K562 (cell line): ENCODE measurements around the gene CHRNB1. TPM values are rescaled to one million over a fixed set of nuclear protein-coding genes. Genes with fewer than 3 reads are reported as not detected.

Experiments used
- CHD4 ChIP-seq: fragments of 200-600 bp; sonication (generic); IDR thresholded peaks from 3 replicates; pipeline ENCODE4 v1.6.1; 2012; ENCODE audit warnings: low read depth, mild to moderate bottlenecking, mixed read lengths, low read length, inconsistent platforms; ENCODE audit not compliant: insufficient read depth, insufficient replicate concordance, poor library complexity, severe bottlenecking
- KDM4B ChIP-seq, 2 experiments: fragments of 450-650 bp in 1 of 2; sonication (generic) in 1 of 2; IDR thresholded peaks; 2 replicates each; pipeline ENCODE4 v1.6.1; 2016 to 2017; ENCODE audit warnings: borderline replicate concordance in 2 of 2, antibody characterized with exemption in 1 of 2, low read depth in 1 of 2, mild to moderate bottlenecking in 1 of 2
- RBM22 ChIP-seq: fragments of 200-400 bp; formaldehyde crosslinking; IDR thresholded peaks from 2 replicates; pipeline ENCODE4 v1.6.1; 2018; ENCODE audit warnings: low read length, low read depth; ENCODE audit not compliant: poor library complexity, severe bottlenecking
- ZNF318 ChIP-seq, 2 experiments: fragments of 450-650 bp; IDR thresholded peaks; 2 replicates each; pipeline ENCODE4 v1.6.1; 2016; ENCODE audit warnings: mild to moderate bottlenecking in 2 of 2, borderline replicate concordance in 1 of 2, low read depth in 1 of 2, moderate library complexity in 1 of 2
- polyA plus RNA-seq, 8 experiments: library from polyadenylated mRNA; depleted of rRNA in 4 of 8; stranded (reverse) in 5 of 8; unstranded in 3 of 8; fragments of >200 nt; fragmentation: Nextera tagmentation in 2 of 8; fragmentation: Illumina TruSeq in 1 of 8; extraction: Ambion mirVana in 2 of 8; extraction: Trizol in 1 of 8; gene quantifications; 2 replicates each; pipeline versions ENCODE4 v1.2.1 to v1.2.3, GENCODE V29; 2011 to 2014; ENCODE audit warnings: inconsistent platforms in 1 of 8, missing spikeins in 1 of 8
- total RNA-seq, 7 experiments: library from RNA; depleted of rRNA in 6 of 7; stranded (reverse); fragments of >200 nt in 6 of 7; fragmentation: Illumina TruSeq in 2 of 7; extraction: Trizol in 2 of 7; gene quantifications; 2 replicates each; pipeline versions ENCODE4 v1.2.1 to v1.2.3, GENCODE V29; 2011 to 2021; ENCODE audit warnings: low replicate concordance in 1 of 7

Gene CHRNB1
- total and polyA plus RNA-seq, 9 of the 15 experiments (the other 6 are each of a cell fraction or from before 2014, with no cell fraction given), result 4.7 to 12.3 (median 6.8) TPM

- TF ChIP-seq ZNF318 (IDR thresholded peaks at IDR 0.05; ENCODE audit: borderline replicate concordance in 1 of 2, low read depth in 1 of 2) (no peak), CHD4 (no peak), RBM22 (no peak), KDM4B (IDR thresholded peaks at IDR 0.05; ENCODE audit: borderline replicate concordance in 2 of 2, low read depth in 1 of 2) (no peak)
Observed at GRCh38 chr17:7441266-7441665, 3.6 kb upstream of the CHRNB1 start (continued).
